H1 (cell line): ENCODE data around the gene PIK3R6. TPM values are rescaled to one million over a fixed set of nuclear protein-coding genes. Genes with fewer than 3 reads are reported as not detected.

Experiments used
- CTCF ChIA-PET: fragments of 300-600 bp; sonication (Branson Sonifier 250); formaldehyde crosslinking; loops from one replicate; lab custom pipeline; 2021; ENCODE audit not compliant: partially characterized antibody; lab: Charles Lee
- POLR2A ChIA-PET: fragments of 300-600 bp; sonication (Branson Sonifier 250); formaldehyde crosslinking; loops from one replicate; lab custom pipeline; 2021; ENCODE audit warnings: inconsistent platforms; ENCODE audit not compliant: partially characterized antibody; lab: Charles Lee
- DNase-seq, 2 experiments: peaks; one replicate each; pipeline versions ENCODE4 v3.0.0 to v3.0.0-alpha.2; 2010 to 2022; ENCODE audit warnings: low spot score in 2 of 2, low read depth in 1 of 2, mixed read lengths in 1 of 2
- FAIRE-seq: peaks from 2 replicates; lab custom pipeline; 2011; peaks lifted over from hg19 to GRCh38; lab: Jason Lieb, UNC
- H2AFZ ChIP-seq: 2 replicates; pipeline ENCODE4 v1.8.1; 2012; ENCODE audit warnings: low read length, inconsistent platforms
- H2AK5ac ChIP-seq: 2 replicates; pipeline ENCODE4 v1.6.1; 2013; ENCODE audit warnings: low read depth, low read length
- H2BK120ac ChIP-seq: replicated peaks from 2 replicates; pipeline ENCODE3; 2013; ENCODE audit warnings: low read depth, low read length, inconsistent platforms
- H2BK12ac ChIP-seq: 2 replicates; pipeline ENCODE4 v1.6.1; 2013; ENCODE audit warnings: low read depth, low read length
- H2BK15ac ChIP-seq: 2 replicates; pipeline ENCODE4 v1.6.1; 2013; ENCODE audit warnings: low read length
- H2BK20ac ChIP-seq: 2 replicates; pipeline ENCODE4 v1.6.1; 2013; ENCODE audit warnings: low read length
- H2BK5ac ChIP-seq: 2 replicates; pipeline ENCODE4 v1.6.1; 2013; ENCODE audit warnings: low read depth, low read length
- H3K14ac ChIP-seq: 2 replicates; pipeline ENCODE4 v1.6.1; 2013; ENCODE audit warnings: inconsistent platforms; ENCODE audit not compliant: insufficient read length
- H3K18ac ChIP-seq: 2 replicates; pipeline ENCODE4 v1.6.1; 2013; ENCODE audit warnings: low read length; ENCODE audit errors: extremely low read depth
- H3K23ac ChIP-seq: 2 replicates; pipeline ENCODE4 v1.6.1; 2013; ENCODE audit warnings: inconsistent platforms; ENCODE audit not compliant: insufficient read length
- H3K23me2 ChIP-seq: 2 replicates; pipeline ENCODE4 v1.6.1; 2013; ENCODE audit warnings: low read depth, low read length
- H3K27ac ChIP-seq: 2 replicates; pipeline ENCODE4 v1.6.1; 2011; ENCODE audit warnings: low read depth, low read length, inconsistent platforms
- H3K27me3 ChIP-seq, 4 experiments: replicated peaks in 1 of 4; 1 replicate in 1 of 4; 2 replicates in 3 of 4; pipeline versions ENCODE4 v1.6.1 to v1.8.1; 2011 to 2013; ENCODE audit warnings: low read length in 3 of 4, mild to moderate bottlenecking in 3 of 4, inconsistent platforms in 2 of 4, mixed read lengths in 2 of 4, moderate library complexity in 1 of 4; ENCODE audit not compliant: control insufficient read depth in 3 of 4, insufficient read depth in 3 of 4; ENCODE audit errors: extremely low read depth in 1 of 4
- H3K36me3 ChIP-seq, 4 experiments: 2 replicates each; pipeline versions ENCODE4 v1.6.1 to v1.8.1; 2011 to 2013; ENCODE audit warnings: mild to moderate bottlenecking in 4 of 4, low read length in 3 of 4, moderate library complexity in 2 of 4, control low read depth in 1 of 4, inconsistent platforms in 1 of 4; ENCODE audit not compliant: insufficient read depth in 4 of 4, control insufficient read depth in 2 of 4
- H3K4ac ChIP-seq: replicated peaks from 2 replicates; pipeline ENCODE3; 2013; ENCODE audit warnings: low read length, low read depth, mixed read lengths, inconsistent platforms; ENCODE audit not compliant: insufficient read length
- H3K4me1 ChIP-seq, 4 experiments: replicated peaks in 1 of 4; 1 replicate in 1 of 4; 2 replicates in 3 of 4; pipeline versions ENCODE4 v1.6.1 to v1.8.1; 2011 to 2013; ENCODE audit warnings: low read length in 3 of 4, inconsistent platforms in 2 of 4, mixed read lengths in 1 of 4; ENCODE audit not compliant: insufficient read depth in 4 of 4, control insufficient read depth in 3 of 4
- H3K4me2 ChIP-seq, 2 experiments: 2 replicates each; pipeline versions ENCODE4 v1.6.1 to v1.8.1; 2011 to 2013; ENCODE audit warnings: low read depth in 2 of 2, low read length in 2 of 2, control low read depth in 1 of 2, inconsistent platforms in 1 of 2, mild to moderate bottlenecking in 1 of 2; ENCODE audit not compliant: insufficient read depth in 1 of 2
- H3K4me3 ChIP-seq, 4 experiments: fragments of 200-600, 300-600 bp in 1 of 4; sonication (generic), shearing (Covaris generic), sonication (Bioruptor Twin) in 1 of 4; 2 replicates each; pipeline versions ENCODE4 v1.5.1 to v1.8.1; 2011 to 2016; ENCODE audit warnings: low read length in 4 of 4, low read depth in 3 of 4, control low read depth in 2 of 4, inconsistent platforms in 2 of 4, mild to moderate bottlenecking in 2 of 4, mixed read lengths in 1 of 4, moderate library complexity in 1 of 4; ENCODE audit not compliant: insufficient read depth in 2 of 4; ENCODE audit errors: extremely low read depth in 1 of 4
- H3K56ac ChIP-seq: replicated peaks from 2 replicates; pipeline ENCODE3; 2013; ENCODE audit warnings: low read depth, mild to moderate bottlenecking, mixed read lengths, low read length, inconsistent platforms; ENCODE audit not compliant: insufficient read length
- H3K79me1 ChIP-seq: 2 replicates; pipeline ENCODE4 v1.6.1; 2013; ENCODE audit warnings: low read depth, low read length, control low read depth
- H3K79me2 ChIP-seq, 2 experiments: 2 replicates each; pipeline versions ENCODE4 v1.6.1 to v1.8.1; 2012 to 2013; ENCODE audit warnings: low read length in 2 of 2, mild to moderate bottlenecking in 2 of 2, inconsistent platforms in 1 of 2; ENCODE audit not compliant: insufficient read depth in 2 of 2, control insufficient read depth in 1 of 2
- H3K9ac ChIP-seq, 4 experiments: replicated peaks in 1 of 4; 1 replicate in 1 of 4; 2 replicates in 3 of 4; pipeline versions ENCODE4 v1.6.1 to v1.8.1; 2011 to 2013; ENCODE audit warnings: low read depth in 3 of 4, low read length in 3 of 4, control low read depth in 2 of 4, mild to moderate bottlenecking in 2 of 4, moderate library complexity in 2 of 4, inconsistent platforms in 1 of 4; ENCODE audit errors: extremely low read depth in 1 of 4
- H3K9me3 ChIP-seq, 2 experiments: 2 replicates each; pipeline versions ENCODE4 v1.6.1 to v1.8.1; 2012 to 2013; ENCODE audit warnings: mild to moderate bottlenecking in 2 of 2, moderate library complexity in 2 of 2, control low read depth in 1 of 2, inconsistent platforms in 1 of 2, low read depth in 1 of 2, low read length in 1 of 2, mixed read lengths in 1 of 2; ENCODE audit not compliant: insufficient read depth in 2 of 2
- H4K20me1 ChIP-seq, 2 experiments: replicated peaks in 1 of 2; 2 replicates each; pipeline versions ENCODE3 to v1.8.1; 2011 to 2013; ENCODE audit warnings: inconsistent platforms in 2 of 2, low read length in 2 of 2, mild to moderate bottlenecking in 1 of 2; ENCODE audit not compliant: insufficient read depth in 2 of 2, control insufficient read depth in 1 of 2
- H4K5ac ChIP-seq: 2 replicates; pipeline ENCODE4 v1.6.1; 2013; ENCODE audit warnings: low read length, low read depth, mixed read lengths, inconsistent platforms; ENCODE audit not compliant: insufficient read length
- H4K8ac ChIP-seq: 2 replicates; pipeline ENCODE4 v1.8.0; 2013; ENCODE audit warnings: mild to moderate bottlenecking, moderate library complexity, low read length, inconsistent platforms; ENCODE audit not compliant: insufficient read depth; ENCODE audit errors: extremely low read depth
- H4K91ac ChIP-seq: replicated peaks from 2 replicates; pipeline ENCODE3; 2013; ENCODE audit warnings: low read length, mixed read lengths, inconsistent platforms; ENCODE audit not compliant: insufficient read length
- CBX5 ChIP-seq: fragments of 300-800, 300-1000 bp; sonication (generic); IDR thresholded peaks from 2 replicates; pipeline ENCODE4 v1.7.1; 2016; ENCODE audit warnings: antibody characterized with exemption, low read length, low read depth
- CBX8 ChIP-seq: fragments of 300-800, 300-1000 bp; sonication (generic); IDR thresholded peaks from 2 replicates; pipeline ENCODE4 v1.7.1; 2016; ENCODE audit warnings: low read depth, low read length, borderline replicate concordance
- EP300 ChIP-seq, 2 experiments: IDR thresholded peaks; 1 replicate in 1 of 2; 2 replicates in 1 of 2; pipeline ENCODE4 v1.6.1; 2011 to 2012; ENCODE audit warnings: low read depth in 2 of 2, low read length in 2 of 2, mild to moderate bottlenecking in 2 of 2, borderline replicate concordance in 1 of 2, inconsistent platforms in 1 of 2, moderate library complexity in 1 of 2
- EZH2 ChIP-seq: fragments of 200-600 bp; sonication (generic); IDR thresholded peaks from 2 replicates; pipeline ENCODE4 v1.7.1; 2012; ENCODE audit warnings: low read depth, mild to moderate bottlenecking, moderate library complexity, low read length, inconsistent platforms; ENCODE audit not compliant: severe bottlenecking
- HDAC2 ChIP-seq, 2 experiments: fragments of 300-600 bp in 1 of 2; sonication (generic) in 1 of 2; IDR thresholded peaks; 2 replicates each; pipeline ENCODE4 v1.6.1; 2011 to 2012; ENCODE audit warnings: low read depth in 2 of 2, low read length in 2 of 2, mild to moderate bottlenecking in 2 of 2, moderate library complexity in 2 of 2, borderline replicate concordance in 1 of 2, inconsistent platforms in 1 of 2
- JUND ChIP-seq: IDR thresholded peaks from 2 replicates; pipeline ENCODE4 v1.6.1; 2011; ENCODE audit warnings: mild to moderate bottlenecking, improper control_type of control experiment, low read length
- MAFK ChIP-seq: IDR thresholded peaks from 2 replicates; pipeline ENCODE4 v1.6.1; 2012; ENCODE audit warnings: low read depth, mild to moderate bottlenecking, improper control_type of control experiment, low read length
- NANOG ChIP-seq: IDR thresholded peaks from 2 replicates; pipeline ENCODE4 v1.6.1; 2011; ENCODE audit warnings: low read length, low read depth, mild to moderate bottlenecking, inconsistent platforms; ENCODE audit not compliant: insufficient read depth, poor library complexity, severe bottlenecking
- NRF1 ChIP-seq: IDR thresholded peaks from 2 replicates; pipeline ENCODE4 v1.6.1; 2011; ENCODE audit warnings: mild to moderate bottlenecking, low read depth, low read length, improper control_type of control experiment
- POLR2AphosphoS5 ChIP-seq: IDR thresholded peaks from 2 replicates; pipeline ENCODE4 v1.6.1; 2011; ENCODE audit warnings: low read depth, low read length
- SIX5 ChIP-seq: IDR thresholded peaks from 2 replicates; pipeline ENCODE4 v1.6.1; 2011; ENCODE audit warnings: mild to moderate bottlenecking, low read depth, low read length
- TBP ChIP-seq: IDR thresholded peaks from 2 replicates; pipeline ENCODE4 v1.6.1; 2011; ENCODE audit warnings: low read depth, low read length, improper control_type of control experiment
- WGBS, 2 experiments: shearing (Covaris generic) in 1 of 2; methylation state at CpG; one replicate each; pipeline versions ENCODE4 v1.1.6 to v1.1.7; 2013 to 2015; ENCODE audit warnings: low lambda C conversion rate in 2 of 2, mixed read lengths in 2 of 2, inconsistent platforms in 1 of 2, low coverage in 1 of 2, missing lambda C conversion rate in 1 of 2; ENCODE audit not compliant: insufficient replicate concordance in 2 of 2, insufficient coverage in 1 of 2, insufficient read length in 1 of 2; ENCODE audit errors: extremely low coverage in 1 of 2, missing lambda C conversion rate in 1 of 2; 5-methylcytosine and 5-hydroxymethylcytosine counted together
- polyA plus RNA-seq, 7 experiments: library from polyadenylated mRNA; depleted of rRNA in 3 of 7; stranded (reverse) in 5 of 7; unstranded in 2 of 7; fragments of >200 nt in 5 of 7; fragments of 200-250 nt in 2 of 7; gene quantifications; 1 replicate in 5 of 7; 2 replicates in 1 of 7; 4 replicates in 1 of 7; pipeline versions ENCODE4 v1.2.1 to v1.2.3, GENCODE V29; 2011 to 2013; ENCODE audit warnings: missing spikeins in 2 of 7, mixed read lengths in 2 of 7
- total RNA-seq: library from RNA; stranded (reverse); fragmentation: NEBNext Ultra II Directional; extraction: Animal tissue kit (Norgen Biotek cat#: 25700); gene quantifications from 2 replicates; pipeline ENCODE4 v1.2.1, GENCODE V29; 2021

Gene PIK3R6
- total and polyA plus RNA-seq, 2 of the 8 experiments (the other 6 are each of a cell fraction or from before 2014, with no cell fraction given): 0.24 to 1.2 TPM

DNA sequence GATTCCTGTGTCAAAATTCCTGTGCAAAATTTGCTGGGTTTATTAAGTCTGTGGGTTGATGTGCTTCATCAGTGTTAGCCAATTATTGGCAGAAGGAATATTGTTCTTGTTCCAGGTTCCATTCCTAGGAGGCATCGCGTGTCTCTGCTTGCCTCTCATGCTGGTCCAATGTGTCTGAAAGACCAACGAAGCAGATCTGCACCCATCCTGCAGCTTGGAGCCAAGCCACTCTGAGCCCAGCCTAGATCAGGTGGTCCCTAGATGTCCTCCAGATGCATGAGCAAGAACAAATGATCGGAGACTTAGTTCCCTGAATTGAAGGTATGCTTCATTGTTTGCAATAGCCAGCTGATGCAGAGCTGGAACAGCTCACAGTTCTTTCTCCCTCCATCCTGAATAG, 10.5 kb upstream of the PIK3R6 start:
- Histone ChIP-seq H3K4ac (no peak overlapping the region), H2BK5ac (no peak overlapping the region), H4K5ac (no peak overlapping the region), H3K36me3 (no peaks in the 10 kb centered on the region), H2BK120ac (no peak overlapping the region), H3K4me1 (peaks cover 0 to 9% (median 7%) of the 10 kb centered on the region in 4 experiments; a peak in 6 of 7 replicates), H2BK20ac (no peak overlapping the region), H3K79me2 (no peaks in the 10 kb centered on the region), H3K27ac (no peak overlapping the region), H3K9me3 (no peaks in the 10 kb centered on the region), H2BK12ac (0 out of 2 replicates have a peak overlapping the region, but pooled peaks have one; percentile 11), H3K4me2 (no peak overlapping the region), H3K4me3 (no peak overlapping the region), H3K9ac (no peak overlapping the region), H3K79me1 (no peaks in the 10 kb centered on the region), H3K18ac (no peak overlapping the region), H4K91ac (no peak overlapping the region), H2BK15ac (no peak overlapping the region), H2AFZ (no peak overlapping the region), H3K56ac (no peak overlapping the region), H2AK5ac (no peak overlapping the region), H3K27me3 (no peaks in the 10 kb centered on the region), H3K14ac (no peak overlapping the region), H3K23ac (no peak overlapping the region), H4K8ac (peak overlapping the region; percentile 73; the same call in 1 of the 2 replicates), H3K23me2 (no peaks in the 10 kb centered on the region; the same call in 1 of the 2 replicates), H4K20me1 (no peaks in the 10 kb centered on the region)
- ChIA-PET CTCF (interaction anchor here (1.6 to 3.1 kb wide), 2 partner anchors 11 to 18 kb away, joined by 5 to 19 read pairs; no protein-coding TSS in a partner anchor), POLR2A (no interaction called here)
- WGBS, 2 experiments: 91% methylated on average over 4 of the region's 4 CpGs; no CpG with 5 or more reads in 1 of the 2 experiments
- TF ChIP-seq EP300 (IDR thresholded peaks at IDR 0.05; ENCODE audit: borderline replicate concordance in 1 of 2, low read depth in 2 of 2, low read length in 2 of 2) (no peak), CBX8 (no peak), NANOG (no peak), HDAC2 (IDR thresholded peaks at IDR 0.05; ENCODE audit: borderline replicate concordance in 1 of 2, low read depth in 2 of 2, low read length in 2 of 2) (no peak), CBX5 (no peak), MAFK (no peak), NRF1 (no peak), JUND (no peak), POLR2AphosphoS5 (no peak), EZH2 (no peak), SIX5 (no peak), TBP (no peak)
- no peak for DNase-seq
- FAIRE-seq: no peak
